MM.1S (cell line): ENCODE data around the gene CEP250.

Experiments used
- EZH2 ChIP-seq: fragments of 300-600 bp; sonication (generic); optimal IDR thresholded peaks from 2 replicates; pipeline ENCODE3; 2017; ENCODE audit warnings: low read depth, mild to moderate bottlenecking, antibody characterized with exemption, low read length, mixed read lengths
- TF ChIP-seq, protein P1 (sequence below): fragments of 300-600 bp; sonication (generic); IDR thresholded peaks from 2 replicates; pipeline ENCODE4 v1.5.1; 2016; ENCODE audit warnings: antibody characterized with exemption, low read length, mixed read lengths

DNA sequence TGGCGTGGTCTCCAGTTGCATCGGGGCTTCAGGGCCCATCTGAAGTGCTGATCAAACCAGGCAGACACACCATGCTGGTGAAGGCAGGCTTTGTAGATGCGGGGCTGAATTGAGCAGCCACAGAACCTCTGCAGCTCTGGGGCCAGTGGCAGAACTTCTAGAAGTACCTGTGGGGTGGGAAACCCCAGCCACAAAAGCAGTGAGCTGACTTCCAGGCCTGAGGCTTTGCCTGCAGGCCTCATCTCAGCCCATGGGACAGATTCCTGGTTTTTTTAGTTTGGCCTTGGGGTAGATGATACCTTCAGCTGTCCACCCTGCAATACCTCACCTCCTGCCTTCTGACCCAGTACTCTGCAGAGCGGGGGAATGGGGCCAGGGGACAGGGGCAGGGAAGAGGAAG is 59.9 kb downstream of the CEP250 start:
- TF ChIP-seq, protein P1, sequence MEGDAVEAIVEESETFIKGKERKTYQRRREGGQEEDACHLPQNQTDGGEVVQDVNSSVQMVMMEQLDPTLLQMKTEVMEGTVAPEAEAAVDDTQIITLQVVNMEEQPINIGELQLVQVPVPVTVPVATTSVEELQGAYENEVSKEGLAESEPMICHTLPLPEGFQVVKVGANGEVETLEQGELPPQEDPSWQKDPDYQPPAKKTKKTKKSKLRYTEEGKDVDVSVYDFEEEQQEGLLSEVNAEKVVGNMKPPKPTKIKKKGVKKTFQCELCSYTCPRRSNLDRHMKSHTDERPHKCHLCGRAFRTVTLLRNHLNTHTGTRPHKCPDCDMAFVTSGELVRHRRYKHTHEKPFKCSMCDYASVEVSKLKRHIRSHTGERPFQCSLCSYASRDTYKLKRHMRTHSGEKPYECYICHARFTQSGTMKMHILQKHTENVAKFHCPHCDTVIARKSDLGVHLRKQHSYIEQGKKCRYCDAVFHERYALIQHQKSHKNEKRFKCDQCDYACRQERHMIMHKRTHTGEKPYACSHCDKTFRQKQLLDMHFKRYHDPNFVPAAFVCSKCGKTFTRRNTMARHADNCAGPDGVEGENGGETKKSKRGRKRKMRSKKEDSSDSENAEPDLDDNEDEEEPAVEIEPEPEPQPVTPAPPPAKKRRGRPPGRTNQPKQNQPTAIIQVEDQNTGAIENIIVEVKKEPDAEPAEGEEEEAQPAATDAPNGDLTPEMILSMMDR = no peak
- no peak for TF ChIP-seq EZH2
